Measurements from ENCODE around the gene TMEM120B.
"Not testable (repeated sequence)": the region's sequence is repeated elsewhere in the genome, so short reads cannot be mapped to it uniquely, and the experiment has no call there.

Gene TMEM120B

DNA sequence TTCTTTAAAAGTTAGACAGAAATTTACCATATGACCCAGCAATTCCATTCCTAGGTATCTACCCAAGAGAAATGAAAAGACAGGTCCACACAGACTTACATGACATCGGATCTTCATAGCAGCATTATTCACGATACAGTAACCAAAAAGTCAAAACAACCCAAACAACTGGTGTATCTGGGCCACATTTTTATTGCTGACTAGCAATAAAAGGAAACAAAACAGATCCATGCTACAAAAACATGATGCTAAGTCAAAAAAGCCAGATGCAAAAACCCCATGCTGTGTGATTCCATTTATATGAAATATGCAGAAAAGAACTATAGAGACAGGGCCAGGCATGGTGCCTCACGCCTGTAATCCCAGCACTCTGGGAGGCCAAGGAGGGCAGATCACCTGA is 12.9 kb downstream of the TMEM120B start:
- no peak for DNase-seq (ENCODE audit: low read depth, low spot score)
- TF ChIP-seq SUZ12 (IDR thresholded peaks at IDR 0.05; ENCODE audit: extremely low read depth, insufficient read depth, insufficient read length) = no peak
- no peak for TF ChIP-seq ZNF274 (IDR thresholded peaks at IDR 0.05; ENCODE audit: low read depth, low read length)
- no peak for TF ChIP-seq YY1 (IDR thresholded peaks at IDR 0.05; ENCODE audit: insufficient read depth, insufficient read length)
- Histone ChIP-seq H3K36me3 (ENCODE audit: insufficient read depth, insufficient read length, low read length) (peaks cover 28% of the 10 kb centered on the region), H3K9ac (ENCODE audit: insufficient read length, low read depth) (no peak overlapping the region), H3K27me3 (ENCODE audit: insufficient read depth, insufficient read length) (no peaks in the 10 kb centered on the region), H3K9me3 (ENCODE audit: insufficient read depth, low read length) (no peaks in the 10 kb centered on the region), H3K4me1 (ENCODE audit: insufficient read depth, insufficient read length) (no peaks in the 10 kb centered on the region), H3K4me3 (ENCODE audit: insufficient read length, low read depth) (no peak overlapping the region)

DNA sequence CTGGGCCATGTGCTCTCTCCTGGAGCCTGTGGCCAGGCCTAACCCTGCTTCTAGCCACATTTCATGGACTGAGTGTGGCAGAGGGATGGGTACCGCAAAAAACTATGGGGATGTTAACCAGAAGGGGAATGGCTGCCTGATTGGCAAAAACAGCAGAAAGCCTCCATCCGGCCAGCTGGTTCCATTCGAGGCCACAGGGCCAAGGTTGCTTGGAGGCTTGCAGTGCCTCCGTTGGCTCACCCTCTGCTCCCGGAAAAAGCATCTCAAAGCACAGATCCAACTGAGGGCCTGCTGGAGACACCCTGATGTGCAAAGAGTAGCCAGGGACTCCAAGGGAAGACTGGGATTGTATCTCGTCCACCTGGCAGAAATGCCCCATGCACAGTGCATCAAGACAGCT is 16.5 kb downstream of the TMEM120B start:
- Histone ChIP-seq H3K9me3 (ENCODE audit: insufficient read depth, low read length) (no peaks in the 10 kb centered on the region), H3K9ac (ENCODE audit: insufficient read length, low read depth) (no peak overlapping the region), H3K36me3 (ENCODE audit: insufficient read depth, insufficient read length, low read length) (peaks cover 24% of the 10 kb centered on the region), H3K27me3 (ENCODE audit: insufficient read depth, insufficient read length) (no peaks in the 10 kb centered on the region), H3K4me3 (ENCODE audit: insufficient read length, low read depth) (no peak overlapping the region), H3K4me1 (ENCODE audit: insufficient read depth, insufficient read length) (no peaks in the 10 kb centered on the region)
- TF ChIP-seq ZNF274 (IDR thresholded peaks at IDR 0.05; ENCODE audit: low read depth, low read length) (no peak), YY1 (IDR thresholded peaks at IDR 0.05; ENCODE audit: insufficient read depth, insufficient read length) (no peak), SUZ12 (IDR thresholded peaks at IDR 0.05; ENCODE audit: extremely low read depth, insufficient read depth, insufficient read length) (no peak)
- no peak for DNase-seq (ENCODE audit: low read depth, low spot score)

DNA sequence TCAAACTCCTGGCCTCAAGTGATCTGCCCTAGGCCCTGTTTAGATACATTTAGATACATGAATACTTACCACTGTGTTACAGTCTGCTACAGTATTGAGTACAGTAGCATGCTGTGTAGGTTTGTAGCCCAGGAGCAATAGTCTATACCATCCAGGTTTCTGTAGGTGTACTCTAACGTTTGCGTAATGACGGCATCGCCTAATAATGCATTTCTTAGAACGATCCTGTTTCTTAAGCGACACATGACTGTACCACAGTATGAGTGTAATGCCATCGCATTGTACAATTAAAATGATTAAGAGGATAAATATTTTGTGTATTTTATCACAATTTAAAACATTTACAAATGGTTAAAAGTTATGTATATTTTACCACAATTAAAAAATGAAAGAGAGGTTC is 18.9 kb downstream of the TMEM120B start:
- H3K9ac ChIP-seq (ENCODE audit: insufficient read length, low read depth) = no peak overlapping the region
- no peaks in the 10 kb centered on the region for H3K4me1 ChIP-seq (ENCODE audit: insufficient read depth, insufficient read length)
- no peaks in the 10 kb centered on the region for H3K27me3 ChIP-seq (ENCODE audit: insufficient read depth, insufficient read length)
- no peak for DNase-seq (ENCODE audit: low read depth, low spot score)
- H3K9me3 ChIP-seq (ENCODE audit: insufficient read depth, low read length) = no peaks in the 10 kb centered on the region
- peaks cover 24% of the 10 kb centered on the region for H3K36me3 ChIP-seq (ENCODE audit: insufficient read depth, insufficient read length, low read length)
- no peak overlapping the region for H3K4me3 ChIP-seq (ENCODE audit: insufficient read length, low read depth)
- no peak for TF ChIP-seq ZNF274 (IDR thresholded peaks at IDR 0.05; ENCODE audit: low read depth, low read length)
- TF ChIP-seq YY1 (IDR thresholded peaks at IDR 0.05; ENCODE audit: insufficient read depth, insufficient read length) = no peak
- TF ChIP-seq SUZ12 (IDR thresholded peaks at IDR 0.05; ENCODE audit: extremely low read depth, insufficient read depth, insufficient read length) = no peak

DNA sequence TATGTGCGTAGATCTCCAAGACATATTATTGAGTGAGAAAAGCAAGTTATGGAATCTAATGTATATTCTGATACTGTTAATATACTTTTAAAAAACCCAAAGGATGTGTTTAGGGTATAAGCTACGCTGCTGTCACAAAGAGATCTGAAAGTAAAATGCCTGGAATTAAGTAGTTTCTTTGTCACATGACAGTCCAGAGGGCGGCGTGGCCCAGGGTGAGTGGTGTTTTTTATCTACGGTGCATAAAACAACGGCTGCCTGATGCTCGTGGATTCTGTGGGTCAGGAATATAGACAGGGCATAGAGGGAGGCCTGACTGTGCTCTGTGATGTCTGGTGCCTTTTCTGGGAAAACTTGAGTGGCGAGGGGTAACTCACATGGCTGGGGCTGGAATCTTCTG is 21.3 kb downstream of the TMEM120B start:
- Histone ChIP-seq H3K27me3 (ENCODE audit: insufficient read depth, insufficient read length) (no peaks in the 10 kb centered on the region), H3K9ac (ENCODE audit: insufficient read length, low read depth) (no peak overlapping the region)
- TF ChIP-seq ZNF274 (IDR thresholded peaks at IDR 0.05; ENCODE audit: low read depth, low read length) = no peak
- TF ChIP-seq SUZ12 (IDR thresholded peaks at IDR 0.05; ENCODE audit: extremely low read depth, insufficient read depth, insufficient read length) = no peak
- no peak for TF ChIP-seq YY1 (IDR thresholded peaks at IDR 0.05; ENCODE audit: insufficient read depth, insufficient read length)

DNA sequence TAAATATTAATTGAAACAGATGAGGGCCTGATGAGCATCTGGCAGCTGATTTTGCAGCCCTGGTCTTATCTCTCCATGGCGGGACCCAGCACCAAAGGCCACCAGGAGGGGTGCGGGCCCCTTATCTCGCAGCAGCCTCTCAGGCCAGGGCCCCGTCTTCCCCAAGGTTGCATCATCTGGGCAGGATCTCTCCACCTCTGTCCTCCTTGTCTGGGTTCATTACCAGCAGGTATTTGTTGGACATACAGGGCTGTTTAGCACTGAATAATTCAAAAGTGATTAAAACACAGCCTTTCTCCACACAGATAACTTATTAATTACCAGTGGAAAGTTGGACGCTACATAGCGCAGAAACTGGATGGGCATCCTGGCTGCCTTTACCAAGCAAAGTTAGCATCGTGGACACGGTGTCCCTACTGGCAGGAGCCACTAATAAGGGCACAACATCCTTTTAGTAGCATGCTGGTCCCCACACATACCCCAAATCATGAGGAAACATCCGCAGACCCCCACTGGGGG is 25.8 kb downstream of the TMEM120B start:
- Histone ChIP-seq H3K4me3 (ENCODE audit: insufficient read length, low read depth) (no peak overlapping the region), H3K27me3 (ENCODE audit: insufficient read depth, insufficient read length) (no peaks in the 10 kb centered on the region), H3K9ac (ENCODE audit: insufficient read length, low read depth) (no peak overlapping the region), H3K9me3 (ENCODE audit: insufficient read depth, low read length) (no peaks in the 10 kb centered on the region), H3K36me3 (ENCODE audit: insufficient read depth, insufficient read length, low read length) (peaks cover 8% of the 10 kb centered on the region), H3K4me1 (ENCODE audit: insufficient read depth, insufficient read length) (peaks cover 3% of the 10 kb centered on the region)
- TF ChIP-seq ZNF274 (IDR thresholded peaks at IDR 0.05; ENCODE audit: low read depth, low read length) (no peak), YY1 (IDR thresholded peaks at IDR 0.05; ENCODE audit: insufficient read depth, insufficient read length) (no peak), SUZ12 (IDR thresholded peaks at IDR 0.05; ENCODE audit: extremely low read depth, insufficient read depth, insufficient read length) (no peak)
- no peak for DNase-seq (ENCODE audit: low read depth, low spot score)

More for the DNA sequence above, 21.3 kb downstream of the TMEM120B start:
- Histone ChIP-seq H3K4me3 (ENCODE audit: insufficient read length, low read depth) (no peak overlapping the region), H3K9me3 (ENCODE audit: insufficient read depth, low read length) (no peaks in the 10 kb centered on the region), H3K4me1 (ENCODE audit: insufficient read depth, insufficient read length) (peaks cover 3% of the 10 kb centered on the region), H3K36me3 (ENCODE audit: insufficient read depth, insufficient read length, low read length) (peaks cover 26% of the 10 kb centered on the region)
- no peak for DNase-seq (ENCODE audit: low read depth, low spot score)

DNA sequence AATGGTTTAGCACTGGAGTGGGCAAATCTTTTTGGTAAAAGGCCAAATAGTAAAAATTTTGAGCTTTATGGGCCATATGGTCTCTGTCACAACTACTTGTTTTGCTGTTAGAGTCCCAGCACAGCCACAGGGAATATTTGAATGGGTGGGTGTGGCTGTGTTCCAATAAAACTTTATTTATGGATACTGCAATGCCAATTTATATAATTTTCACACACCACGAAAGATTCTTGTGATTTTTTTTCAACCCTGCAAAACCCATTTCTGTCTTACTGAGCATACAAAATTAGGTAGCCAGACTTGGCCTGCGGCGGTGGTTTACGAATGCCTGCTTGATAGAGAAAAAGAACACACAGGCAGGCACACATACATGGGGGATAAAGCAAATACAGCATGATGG is 28.3 kb downstream of the TMEM120B start:
- no peak for DNase-seq (ENCODE audit: low read depth, low spot score)
- TF ChIP-seq ZNF274 (IDR thresholded peaks at IDR 0.05; ENCODE audit: low read depth, low read length) (no peak), YY1 (IDR thresholded peaks at IDR 0.05; ENCODE audit: insufficient read depth, insufficient read length) (no peak), SUZ12 (IDR thresholded peaks at IDR 0.05; ENCODE audit: extremely low read depth, insufficient read depth, insufficient read length) (no peak)
- Histone ChIP-seq H3K36me3 (ENCODE audit: insufficient read depth, insufficient read length, low read length) (peaks cover 24% of the 10 kb centered on the region), H3K9ac (ENCODE audit: insufficient read length, low read depth) (no peak overlapping the region), H3K27me3 (ENCODE audit: insufficient read depth, insufficient read length) (no peaks in the 10 kb centered on the region), H3K4me3 (ENCODE audit: insufficient read length, low read depth) (no peak overlapping the region), H3K4me1 (ENCODE audit: insufficient read depth, insufficient read length) (peaks cover 3% of the 10 kb centered on the region), H3K9me3 (ENCODE audit: insufficient read depth, low read length) (no peaks in the 10 kb centered on the region)

DNA sequence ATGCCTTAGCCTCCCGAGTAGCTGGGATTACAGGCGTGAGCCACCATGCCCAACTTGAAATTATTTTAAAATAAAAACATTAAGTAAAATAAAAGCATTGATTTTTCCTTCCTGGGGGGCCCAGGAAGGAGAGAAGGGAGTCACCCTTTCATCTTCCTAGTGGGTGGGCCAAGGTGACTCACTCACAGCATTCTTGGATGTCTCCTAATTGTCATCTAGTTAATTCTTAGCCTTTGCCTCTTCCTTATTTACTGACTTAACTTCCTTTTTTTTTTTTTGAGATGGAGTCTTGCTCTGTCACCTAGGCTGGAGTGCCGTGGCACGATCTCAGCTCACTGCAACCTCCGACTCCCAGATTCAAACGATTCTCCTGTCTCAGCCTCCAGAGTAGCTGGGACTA is 29.2 kb downstream of the TMEM120B start:
- H3K9me3 ChIP-seq (ENCODE audit: insufficient read depth, low read length) = no peaks in the 10 kb centered on the region
- no peak overlapping the region for H3K4me3 ChIP-seq (ENCODE audit: insufficient read length, low read depth)
- TF ChIP-seq ZNF274 (IDR thresholded peaks at IDR 0.05; ENCODE audit: low read depth, low read length) (no peak), SUZ12 (IDR thresholded peaks at IDR 0.05; ENCODE audit: extremely low read depth, insufficient read depth, insufficient read length) (no peak), YY1 (IDR thresholded peaks at IDR 0.05; ENCODE audit: insufficient read depth, insufficient read length) (no peak)
- peaks cover 3% of the 10 kb centered on the region for H3K4me1 ChIP-seq (ENCODE audit: insufficient read depth, insufficient read length)
- H3K36me3 ChIP-seq (ENCODE audit: insufficient read depth, insufficient read length, low read length) = peaks cover 24% of the 10 kb centered on the region
- no peaks in the 10 kb centered on the region for H3K27me3 ChIP-seq (ENCODE audit: insufficient read depth, insufficient read length)
- DNase-seq (ENCODE audit: low read depth, low spot score) = no peak
- H3K9ac ChIP-seq (ENCODE audit: insufficient read length, low read depth) = no peak overlapping the region

DNA sequence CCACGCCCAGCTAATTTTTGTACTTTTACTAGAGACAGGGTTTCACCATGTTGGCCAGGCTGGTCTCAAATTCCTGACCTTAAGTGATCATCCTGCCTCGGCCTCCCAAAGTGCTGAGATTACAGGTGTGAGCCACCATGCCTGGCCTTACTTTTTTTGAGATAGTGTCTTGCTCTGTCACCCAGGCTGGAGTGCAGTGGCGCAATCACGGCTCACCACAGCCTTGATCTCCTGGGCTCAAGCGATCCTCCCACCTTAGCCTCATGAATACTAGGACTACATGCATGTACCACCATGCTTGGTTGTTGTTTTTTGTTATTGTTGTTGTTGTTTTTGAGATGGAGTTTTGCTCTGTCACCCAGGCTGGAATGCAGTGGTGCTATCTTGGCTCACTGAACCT is 33.0 kb downstream of the TMEM120B start:
- not testable (repeated sequence) for H3K4me3 ChIP-seq (ENCODE audit: insufficient read length, low read depth); H3K27me3 ChIP-seq (ENCODE audit: insufficient read depth, insufficient read length); DNase-seq (ENCODE audit: low read depth, low spot score); H3K9me3 ChIP-seq (ENCODE audit: insufficient read depth, low read length); H3K4me1 ChIP-seq (ENCODE audit: insufficient read depth, insufficient read length); H3K9ac ChIP-seq (ENCODE audit: insufficient read length, low read depth)
- H3K36me3 ChIP-seq (ENCODE audit: insufficient read depth, insufficient read length, low read length) = peaks cover 33% of the 10 kb centered on the region

Data from NT2/D1 (cell line).